ENCODE measurements around the gene RAP2B. TPM values are rescaled to one million over a fixed set of nuclear protein-coding genes. Genes with fewer than 3 reads are reported as not detected.
"Not testable (repeated sequence)": the region's sequence is repeated elsewhere in the genome, so short reads cannot be mapped to it uniquely, and the experiment has no call there.

Gene RAP2B
- 10 to 100 TPM; 37.2 to 37.3 TPM for total RNA-seq

DNA sequence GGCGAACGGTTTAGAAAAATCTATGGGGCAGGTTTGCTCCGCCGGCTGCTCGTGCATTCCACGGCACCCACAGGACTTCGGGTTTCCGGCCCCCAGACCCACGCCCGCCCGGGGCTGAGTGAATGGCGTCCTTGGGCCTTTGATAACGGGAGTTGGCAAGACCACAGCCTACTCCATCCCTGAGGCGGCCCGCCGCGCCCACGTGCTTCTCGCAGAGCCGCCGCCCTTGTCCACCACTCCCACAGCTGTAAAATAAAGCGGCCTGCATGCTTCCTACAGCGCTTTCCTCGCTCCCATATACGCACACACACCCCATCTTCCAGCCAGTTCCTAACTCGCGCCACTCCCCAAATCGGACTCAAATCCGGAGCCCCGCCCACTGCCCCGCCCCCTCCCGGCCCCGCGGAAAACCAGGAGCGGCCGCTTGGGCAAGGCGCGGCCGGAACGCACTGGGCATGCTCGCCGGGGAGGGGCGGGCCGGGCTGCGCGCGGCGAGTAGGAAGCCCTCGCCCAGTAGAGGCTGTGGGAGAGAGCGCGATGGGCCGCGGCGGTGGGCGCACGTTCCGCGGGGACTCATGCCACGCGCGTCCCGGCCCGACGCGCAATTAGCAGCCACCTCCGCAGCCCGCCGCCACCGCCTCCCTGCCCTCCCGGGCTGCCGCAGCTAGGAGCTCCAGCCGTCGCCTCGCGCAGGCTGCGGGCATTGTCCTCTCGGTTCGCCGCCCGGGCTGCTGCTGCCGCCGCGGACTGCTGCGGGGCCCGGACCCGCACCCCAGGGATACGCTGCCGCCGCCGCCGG, at the start of gene RAP2B:
Gene RAP2B (plus strand): TSS at position 513 of the 799 bp plus-strand sequence. CDS start 468 bp downstream, outside the sequence.
- ChIA-PET CTCF (interaction anchor here (0.5 to 4.0 kb wide), 20 partner anchors 10 to 607 kb away, joined by 3 to 28 read pairs (median 5); no protein-coding TSS in a partner anchor), POLR2A (interaction anchor here (0.5 to 7.2 kb wide), 34 partner anchors 10 to 1960 kb away, joined by 3 to 134 read pairs (median 4); partner anchors contain the start of gene DHX36)
- peak; percentile 98 for DNase-seq
- H3K4me3 Mint-ChIP-seq: peak within 1 kb of the TSS; percentile 99
- peaks cover 44% of the 10 kb centered on the region for H3K36me3 Mint-ChIP-seq (ENCODE audit: low read depth)
- H3K27me3 Mint-ChIP-seq: no peaks in the 10 kb centered on the region
- peak within 1 kb of the TSS; percentile 99 for H3K27ac Mint-ChIP-seq
- H3K4me1 Mint-ChIP-seq: peaks cover 39% of the 10 kb centered on the region
- H3K9me3 Mint-ChIP-seq: no peaks in the 10 kb centered on the region

DNA sequence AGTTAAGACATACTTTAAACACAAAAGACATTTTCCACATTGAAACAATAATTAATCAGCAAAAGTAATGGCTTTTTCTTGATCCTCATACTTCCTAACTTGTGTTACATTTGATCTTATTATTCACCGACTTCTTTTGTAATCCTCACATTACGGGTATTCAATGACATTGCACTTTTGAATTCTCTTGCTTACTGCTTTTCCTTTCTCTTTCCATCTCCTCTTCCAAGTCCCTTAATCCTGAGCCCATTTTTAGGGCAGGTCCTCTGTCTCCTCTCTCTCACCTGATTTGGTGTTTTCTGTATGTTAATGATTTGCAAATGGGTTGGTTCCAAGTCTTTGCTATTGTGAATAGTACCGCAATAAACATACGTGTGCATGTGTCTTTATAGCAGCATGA, 48.5 kb upstream of the RAP2B start:
- no peaks in the 10 kb centered on the region for H3K4me1 Mint-ChIP-seq
- CTCF ChIA-PET: no interaction called here
- POLR2A ChIA-PET: no interaction called here
- H3K27ac Mint-ChIP-seq: no peak overlapping the region
- DNase-seq: no peak
- no peaks in the 10 kb centered on the region for H3K36me3 Mint-ChIP-seq (ENCODE audit: low read depth)
- H3K9me3 Mint-ChIP-seq: peaks cover 2% of the 10 kb centered on the region
- no peaks in the 10 kb centered on the region for H3K27me3 Mint-ChIP-seq
- H3K4me3 Mint-ChIP-seq: no peak overlapping the region

- H3K4me1 Mint-ChIP-seq; H3K36me3 Mint-ChIP-seq (ENCODE audit: low read depth); CTCF ChIA-PET; H3K9me3 Mint-ChIP-seq; H3K4me3 Mint-ChIP-seq; H3K27ac Mint-ChIP-seq; DNase-seq; H3K27me3 Mint-ChIP-seq; POLR2A ChIA-PET: not testable (repeated sequence)
These were observed 47.8 kb upstream of the RAP2B start for GRCh38 chr3:153114270-153114669.

DNA sequence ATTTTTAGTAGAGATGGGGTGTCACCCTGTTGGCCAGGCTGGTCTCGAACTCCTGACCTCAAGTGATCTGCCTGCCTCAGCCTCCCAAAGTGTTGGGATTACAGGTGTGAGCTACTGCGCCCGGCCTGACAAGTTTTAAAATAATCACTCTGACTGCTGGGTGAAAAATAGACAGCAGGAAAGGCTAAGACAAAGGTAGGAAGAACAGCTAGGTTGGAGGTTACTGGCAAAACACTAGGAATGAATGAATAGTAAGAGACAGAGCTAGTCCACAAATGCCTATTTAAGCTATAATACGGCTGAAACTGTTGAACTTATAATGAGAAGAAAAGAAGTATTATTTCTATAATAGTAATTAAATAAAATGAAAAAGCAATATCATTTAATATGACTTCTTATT, 46.7 kb upstream of the RAP2B start:
- ChIA-PET CTCF (no interaction called here), POLR2A (no interaction called here)
- no peaks in the 10 kb centered on the region for H3K27me3 Mint-ChIP-seq

DNA sequence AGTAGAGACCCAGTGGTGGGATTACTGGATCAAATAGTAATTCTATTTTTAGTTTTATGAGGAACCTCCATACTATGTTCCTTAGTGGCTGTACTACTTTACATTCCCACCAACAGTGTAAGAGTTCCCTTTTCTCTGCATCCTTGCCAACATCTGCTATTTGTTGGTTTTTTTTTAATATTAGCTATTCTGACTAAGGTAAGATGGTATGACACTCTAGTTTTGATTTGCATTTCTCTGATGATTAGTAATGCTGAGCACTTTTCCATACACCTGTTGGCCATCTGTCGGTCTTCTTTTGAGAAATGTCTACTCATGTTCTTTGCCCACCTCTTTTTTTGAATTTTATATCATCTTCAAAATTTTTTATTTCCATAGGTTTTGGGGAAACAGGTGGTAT, 34.2 kb upstream of the RAP2B start:
- POLR2A ChIA-PET: no interaction called here
- Mint-ChIP-seq H3K27me3 (peaks cover 8% of the 10 kb centered on the region), H3K27ac (no peak overlapping the region), H3K36me3 (ENCODE audit: low read depth) (no peaks in the 10 kb centered on the region), H3K4me3 (no peak overlapping the region), H3K9me3 (peaks cover 2% of the 10 kb centered on the region), H3K4me1 (peaks cover 8% of the 10 kb centered on the region)
- CTCF ChIA-PET: no interaction called here
- DNase-seq: no peak

More for the DNA sequence above, 46.7 kb upstream of the RAP2B start:
- H3K4me3 Mint-ChIP-seq: no peak overlapping the region
- DNase-seq: no peak
- no peaks in the 10 kb centered on the region for H3K36me3 Mint-ChIP-seq (ENCODE audit: low read depth)
- H3K9me3 Mint-ChIP-seq: peaks cover 2% of the 10 kb centered on the region
- H3K4me1 Mint-ChIP-seq: no peaks in the 10 kb centered on the region
- H3K27ac Mint-ChIP-seq: no peak overlapping the region

DNA sequence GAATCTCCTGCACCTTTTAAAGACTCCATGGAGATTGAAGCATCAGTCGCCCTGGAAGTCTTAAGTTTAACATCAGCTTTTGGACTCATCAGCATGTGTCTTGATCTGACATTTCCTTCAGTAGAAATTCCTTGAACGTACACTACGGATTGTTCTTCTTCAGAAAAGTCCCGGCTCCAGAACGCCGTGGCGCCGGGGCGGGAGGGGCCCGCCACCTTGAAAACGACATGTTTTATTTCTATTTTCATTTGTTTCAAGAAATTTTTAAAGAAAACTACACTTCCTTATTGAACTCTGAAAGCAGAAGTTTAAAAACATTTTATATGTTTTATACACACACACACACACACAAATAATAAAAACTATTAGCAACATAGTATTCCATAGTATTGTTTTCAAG, 32.6 kb upstream of the RAP2B start:
- H3K27me3 Mint-ChIP-seq: peaks cover 8% of the 10 kb centered on the region
- H3K36me3 Mint-ChIP-seq (ENCODE audit: low read depth): no peaks in the 10 kb centered on the region
- POLR2A ChIA-PET: no interaction called here

DNA sequence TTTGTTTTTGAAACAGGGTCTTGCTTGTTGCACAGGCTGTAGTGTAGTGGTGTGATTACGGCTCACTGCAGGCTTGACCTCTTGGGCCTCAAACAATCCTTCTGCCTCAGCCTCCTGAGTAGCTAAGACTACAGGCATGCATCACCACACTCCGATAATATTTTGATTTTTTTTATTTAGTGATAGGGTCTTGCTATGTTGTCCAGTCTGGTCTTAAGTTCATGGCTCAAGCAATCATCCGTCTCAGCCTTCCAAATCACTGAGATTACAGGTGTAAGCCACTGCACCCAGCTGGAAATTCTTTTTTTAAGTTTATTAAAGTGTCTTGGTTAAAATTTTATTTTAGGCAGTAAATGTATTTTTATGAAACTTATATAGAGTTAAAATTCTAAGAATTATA, 32.2 kb upstream of the RAP2B start:
- ChIA-PET POLR2A (interaction anchor here (1.4 to 1.5 kb wide), 2 partner anchors 31 to 33 kb away, joined by 5 to 7 read pairs; no protein-coding TSS in a partner anchor), CTCF (no interaction called here)
- no peaks in the 10 kb centered on the region for H3K36me3 Mint-ChIP-seq (ENCODE audit: low read depth)
- no peak for DNase-seq
- H3K27me3 Mint-ChIP-seq: peaks cover 8% of the 10 kb centered on the region
- H3K27ac Mint-ChIP-seq: no peak overlapping the region
- H3K4me1 Mint-ChIP-seq: peaks cover 8% of the 10 kb centered on the region
- H3K9me3 Mint-ChIP-seq: peaks cover 2% of the 10 kb centered on the region
- H3K4me3 Mint-ChIP-seq: no peak overlapping the region

More for the DNA sequence above, 32.6 kb upstream of the RAP2B start:
- CTCF ChIA-PET: no interaction called here
- H3K27ac Mint-ChIP-seq: no peak overlapping the region
- H3K4me1 Mint-ChIP-seq: peaks cover 8% of the 10 kb centered on the region
- H3K9me3 Mint-ChIP-seq: peaks cover 2% of the 10 kb centered on the region
- no peak for DNase-seq
- H3K4me3 Mint-ChIP-seq: no peak overlapping the region

GRCh38 chr3:153130312-153130977, 31.6 kb upstream of the RAP2B start:
- ChIA-PET CTCF (interaction anchor here (0.6 to 0.7 kb wide), 2 partner anchors 46 to 144 kb away, joined by 3 to 5 read pairs; no protein-coding TSS in a partner anchor), POLR2A (interaction anchor here (1.4 to 1.5 kb wide), 2 partner anchors 30 to 33 kb away, joined by 5 to 7 read pairs; no protein-coding TSS in a partner anchor)
- Mint-ChIP-seq H3K4me3 (no peak overlapping the region), H3K4me1 (peaks cover 8% of the 10 kb centered on the region), H3K27me3 (peaks cover 8% of the 10 kb centered on the region), H3K9me3 (peaks cover 2% of the 10 kb centered on the region), H3K27ac (no peak overlapping the region), H3K36me3 (ENCODE audit: low read depth) (no peaks in the 10 kb centered on the region)
- DNase-seq: no peak

DNA sequence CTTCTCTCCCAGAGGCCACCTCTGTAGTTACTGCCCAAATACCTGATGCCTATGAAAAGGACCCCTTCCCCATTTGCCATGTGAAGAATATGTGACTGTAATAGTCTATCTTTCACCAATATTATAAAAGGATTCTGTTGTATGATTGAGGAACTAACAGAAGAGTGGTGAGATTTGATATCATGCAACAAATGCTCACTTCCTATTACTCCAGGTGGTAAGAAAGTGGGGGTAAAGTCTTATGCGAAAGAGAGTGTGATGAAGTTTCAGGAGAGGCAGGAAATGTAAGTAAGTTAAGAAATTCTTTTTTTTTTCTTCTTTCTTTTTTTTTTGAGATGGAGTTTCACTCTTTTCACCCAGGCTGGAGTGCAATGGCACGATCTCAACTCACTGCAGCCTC, 24.4 kb upstream of the RAP2B start:
- peaks cover 38% of the 10 kb centered on the region for H3K4me1 Mint-ChIP-seq
- H3K36me3 Mint-ChIP-seq (ENCODE audit: low read depth): no peaks in the 10 kb centered on the region
- ChIA-PET POLR2A (interaction anchor here (1.3 to 1.4 kb wide), 2 partner anchors 22 to 23 kb away, joined by 4 read pairs; no protein-coding TSS in a partner anchor), CTCF (no interaction called here)
- DNase-seq: no peak
- H3K27me3 Mint-ChIP-seq: no peaks in the 10 kb centered on the region
- no peak overlapping the region for H3K4me3 Mint-ChIP-seq
- H3K27ac Mint-ChIP-seq: no peak overlapping the region
- no peaks in the 10 kb centered on the region for H3K9me3 Mint-ChIP-seq

GRCh38 chr3:153138276-153139210, 23.5 kb upstream of the RAP2B start:
- peak; percentile 70 for DNase-seq
- Mint-ChIP-seq H3K4me3 (no peak overlapping the region), H3K27ac (peak overlapping the region; percentile 63), H3K36me3 (ENCODE audit: low read depth) (no peaks in the 10 kb centered on the region), H3K9me3 (no peaks in the 10 kb centered on the region), H3K27me3 (no peaks in the 10 kb centered on the region), H3K4me1 (peaks cover 38% of the 10 kb centered on the region)
- POLR2A ChIA-PET: interaction anchor here (1.3 to 1.7 kb wide), 3 partner anchors 21 to 23 kb away, joined by 4 read pairs; partner anchors contain the start of gene RAP2B
- CTCF ChIA-PET: interaction anchor here (2.0 kb wide), 1 partner anchor 23 kb away, joined by 7 read pairs; no protein-coding TSS in a partner anchor

- POLR2A ChIA-PET: interaction anchor here (0.6 kb wide), 1 partner anchor 43 kb away, joined by 3 read pairs; no protein-coding TSS in a partner anchor
- Mint-ChIP-seq H3K9me3 (no peaks in the 10 kb centered on the region), H3K27me3 (no peaks in the 10 kb centered on the region), H3K36me3 (ENCODE audit: low read depth) (no peaks in the 10 kb centered on the region), H3K4me1 (peaks cover 56% of the 10 kb centered on the region), H3K27ac (no peak overlapping the region), H3K4me3 (no peak overlapping the region)
- no peak for DNase-seq
- CTCF ChIA-PET: no interaction called here
These were observed 19.1 kb upstream of the RAP2B start for GRCh38 chr3:153142961-153143360.

GRCh38 chr3:153144071-153144470, 18.0 kb upstream of the RAP2B start:
- Mint-ChIP-seq H3K4me3 (no peak overlapping the region), H3K9me3 (peaks cover 1% of the 10 kb centered on the region), H3K36me3 (ENCODE audit: low read depth) (no peaks in the 10 kb centered on the region), H3K27me3 (no peaks in the 10 kb centered on the region), H3K27ac (no peak overlapping the region), H3K4me1 (peaks cover 44% of the 10 kb centered on the region)
- POLR2A ChIA-PET: interaction anchor here (1.7 kb wide), 1 partner anchor 17 kb away, joined by 9 read pairs; no protein-coding TSS in a partner anchor
- CTCF ChIA-PET: interaction anchor here (0.6 kb wide), 1 partner anchor 66 kb away, joined by 3 read pairs; no protein-coding TSS in a partner anchor
- no peak for DNase-seq
